Neural cell (in vitro differentiated cells): ENCODE data around the gene MEGF11. TPM values are rescaled to one million over a fixed set of nuclear protein-coding genes. Genes with fewer than 3 reads are reported as not detected.

Experiments
- H2AFZ ChIP-seq: fragments of 200-600, 300-800 bp; sonication (generic), shearing (Covaris generic); 2 replicates; pipeline ENCODE4 v1.6.0; 2014; ENCODE audit warnings: low read depth, mild to moderate bottlenecking, antibody characterized with exemption, low read length, moderate library complexity
- H3F3A ChIP-seq: fragments of 200-600 bp; shearing (Covaris generic); 2 replicates; pipeline ENCODE4 v1.6.1; 2016; ENCODE audit warnings: mild to moderate bottlenecking, moderate library complexity, mixed read lengths, antibody characterized with exemption, low read length; ENCODE audit not compliant: insufficient read depth, poor library complexity, severe bottlenecking
- H3K27ac ChIP-seq: fragments of 200-600, 300-800 bp; sonication (generic), shearing (Covaris generic); 2 replicates; pipeline ENCODE4 v1.5.1; 2014; ENCODE audit warnings: mild to moderate bottlenecking, low read length, moderate library complexity
- H3K27me3 ChIP-seq: fragments of 300-800, 200-600 bp; sonication (generic), shearing (Covaris generic); 2 replicates; pipeline ENCODE4 v1.6.0; 2014; ENCODE audit warnings: mild to moderate bottlenecking, low read depth, low read length, moderate library complexity; ENCODE audit not compliant: insufficient read depth
- H3K36me3 ChIP-seq: fragments of 300-800, 200-600 bp; sonication (generic), shearing (Covaris generic); 2 replicates; pipeline ENCODE4 v1.5.1; 2014; ENCODE audit warnings: mild to moderate bottlenecking, antibody characterized with exemption, low read length, moderate library complexity; ENCODE audit not compliant: insufficient read depth
- H3K4me2 ChIP-seq: fragments of 300-800, 200-600 bp; sonication (generic), shearing (Covaris generic); 2 replicates; pipeline ENCODE4 v1.6.0; 2014; ENCODE audit warnings: mild to moderate bottlenecking, low read length
- H3K4me3 ChIP-seq: fragments of 300-800, 200-600 bp; sonication (generic), shearing (Covaris generic); 2 replicates; pipeline ENCODE4 v1.5.1; 2014; ENCODE audit warnings: mild to moderate bottlenecking, low read length, moderate library complexity
- H3K79me2 ChIP-seq: fragments of 200-600 bp; shearing (Covaris generic); replicated peaks from 2 replicates; pipeline ENCODE4 v1.6.0; 2014; ENCODE audit warnings: mild to moderate bottlenecking, low read length, moderate library complexity; ENCODE audit not compliant: insufficient read depth
- H3K9ac ChIP-seq: fragments of 300-800, 200-600 bp; sonication (generic), shearing (Covaris generic); 2 replicates; pipeline ENCODE4 v1.6.1; 2016; ENCODE audit warnings: mild to moderate bottlenecking, low read length, mixed read lengths
- H3K9me2 ChIP-seq: fragments of 200-600 bp; shearing (Covaris generic); 2 replicates; pipeline ENCODE4 v1.6.1; 2016; ENCODE audit warnings: mild to moderate bottlenecking, low read length, mixed read lengths; ENCODE audit not compliant: insufficient read depth
- H3K9me3 ChIP-seq: fragments of 200-600, 300-800 bp; sonication (generic), shearing (Covaris generic); 2 replicates; pipeline ENCODE4 v1.6.1; 2016; ENCODE audit warnings: mild to moderate bottlenecking, mixed run types, low read length, moderate library complexity, mixed read lengths
- H4K20me1 ChIP-seq: fragments of 200-600 bp; shearing (Covaris generic); 2 replicates; pipeline ENCODE4 v1.6.1; 2016; ENCODE audit warnings: mild to moderate bottlenecking, mixed run types; ENCODE audit not compliant: insufficient read depth
- CTCF ChIP-seq: fragments of 450-650 bp; IDR thresholded peaks from 2 replicates; pipeline ENCODE4 v1.5.1; 2014; ENCODE audit warnings: antibody characterized with exemption, mild to moderate bottlenecking, moderate library complexity; ENCODE audit not compliant: poor library complexity, severe bottlenecking
- EP300 ChIP-seq: fragments of 450-650 bp; conservative IDR thresholded peaks from 2 replicates; pipeline ENCODE4 v1.6.1; 2014; ENCODE audit warnings: antibody characterized with exemption, mild to moderate bottlenecking, moderate library complexity; ENCODE audit not compliant: poor library complexity, severe bottlenecking
- EZH2 ChIP-seq: fragments of 200-600, 300-800 bp; shearing (Covaris generic), sonication (generic); IDR thresholded peaks from 2 replicates; pipeline ENCODE4 v1.6.1; 2014; ENCODE audit warnings: antibody characterized with exemption, low read length, borderline replicate concordance, mild to moderate bottlenecking; ENCODE audit not compliant: insufficient read depth, poor library complexity, severe bottlenecking
- MXI1 ChIP-seq: fragments of 450-650 bp; conservative IDR thresholded peaks from 2 replicates; pipeline ENCODE4 v1.6.1; 2014; ENCODE audit warnings: antibody characterized with exemption, mild to moderate bottlenecking; ENCODE audit not compliant: poor library complexity, severe bottlenecking
- POLR2AphosphoS5 ChIP-seq: IDR thresholded peaks from 2 replicates; pipeline ENCODE4 v1.6.1; 2012
- RAD21 ChIP-seq: fragments of 450-650 bp; conservative IDR thresholded peaks from 2 replicates; pipeline ENCODE4 v1.6.1; 2014; ENCODE audit warnings: antibody characterized with exemption, mild to moderate bottlenecking, moderate library complexity
- REST ChIP-seq: IDR thresholded peaks from 2 replicates; pipeline ENCODE4 v1.6.1; 2012; ENCODE audit warnings: borderline replicate concordance
- SMC3 ChIP-seq: fragments of 450-650 bp; conservative IDR thresholded peaks from 2 replicates; pipeline ENCODE4 v1.6.1; 2014; ENCODE audit warnings: antibody characterized with exemption, mild to moderate bottlenecking, moderate library complexity; ENCODE audit not compliant: poor library complexity
- TAF1 ChIP-seq: IDR thresholded peaks from 2 replicates; pipeline ENCODE4 v1.6.1; 2012; ENCODE audit warnings: low read depth
- polyA plus RNA-seq: library from polyadenylated mRNA; depleted of rRNA; stranded (reverse); fragments of >200 nt; gene quantifications from 2 replicates; pipeline ENCODE4 v1.2.3, GENCODE V29; 2014

Gene MEGF11
- polyA plus RNA-seq, 1 donor from 2014 or later = 0.64 TPM

- no peaks in the 10 kb centered on the region for H3K27me3 ChIP-seq
- H3K9me3 ChIP-seq = no peaks in the 10 kb centered on the region
- H3K9me2 ChIP-seq = no peaks in the 10 kb centered on the region
- no peaks in the 10 kb centered on the region for H3F3A ChIP-seq
- no peak overlapping the region for H3K27ac ChIP-seq
- no peak overlapping the region for H2AFZ ChIP-seq
- no peaks in the 10 kb centered on the region for H4K20me1 ChIP-seq
- H3K9ac ChIP-seq = no peak overlapping the region
- no peak overlapping the region for H3K4me2 ChIP-seq
- no peak for TF ChIP-seq SMC3
- no peak overlapping the region for H3K4me3 ChIP-seq
- H3K36me3 ChIP-seq = no peaks in the 10 kb centered on the region
- no peaks in the 10 kb centered on the region for H3K79me2 ChIP-seq
Measured at GRCh38 chr15:65996901-65997300, 256.6 kb downstream of the MEGF11 start.

- Histone ChIP-seq H4K20me1 (no peaks in the 10 kb centered on the region), H3K4me2 (no peak overlapping the region), H3K36me3 (no peaks in the 10 kb centered on the region), H3K27ac (no peak overlapping the region), H3K9me3 (no peaks in the 10 kb centered on the region), H2AFZ (no peak overlapping the region), H3K9me2 (no peaks in the 10 kb centered on the region), H3K9ac (no peak overlapping the region), H3K27me3 (no peaks in the 10 kb centered on the region), H3K79me2 (no peaks in the 10 kb centered on the region), H3K4me3 (no peak overlapping the region), H3F3A (no peaks in the 10 kb centered on the region)
- no peak for TF ChIP-seq POLR2AphosphoS5
- no peak for TF ChIP-seq CTCF
- no peak for TF ChIP-seq EP300
- no peak for TF ChIP-seq SMC3
- no peak for TF ChIP-seq REST
- no peak for TF ChIP-seq TAF1
- no peak for TF ChIP-seq EZH2
- no peak for TF ChIP-seq RAD21
- no peak for TF ChIP-seq MXI1
Measured at GRCh38 chr15:65994832-65995231, 258.7 kb downstream of the MEGF11 start.

GRCh38 chr15:65993762-65994161, 259.8 kb downstream of the MEGF11 start:
- Histone ChIP-seq H3F3A (no peaks in the 10 kb centered on the region), H3K4me3 (no peak overlapping the region), H3K9me3 (no peaks in the 10 kb centered on the region), H2AFZ (no peak overlapping the region), H3K9ac (no peak overlapping the region), H3K4me2 (no peak overlapping the region), H3K79me2 (no peaks in the 10 kb centered on the region), H4K20me1 (no peaks in the 10 kb centered on the region), H3K9me2 (no peaks in the 10 kb centered on the region), H3K36me3 (no peaks in the 10 kb centered on the region), H3K27me3 (no peaks in the 10 kb centered on the region), H3K27ac (no peak overlapping the region)
- TF ChIP-seq TAF1 (no peak), RAD21 (no peak), REST (no peak), POLR2AphosphoS5 (no peak), SMC3 (no peak), EP300 (no peak), MXI1 (no peak), EZH2 (no peak)
